Coronary artery (tissue), 2 donors: Measurements from ENCODE around the gene LPO.

Experiments
- DNase-seq: peaks from one replicate; pipeline ENCODE4 v3.0.0-alpha.2; 2017; ENCODE audit warnings: low spot score
- H3K27ac ChIP-seq, 2 donors: fragments of 200-600 bp; sonication (generic); one replicate each; pipeline ENCODE4 v1.5.1; 2016 to 2019
- H3K4me3 ChIP-seq: fragments of 200-600 bp; sonication (generic); 2 replicates; pipeline ENCODE4 v1.5.1; 2016; ENCODE audit warnings: mild to moderate bottlenecking, moderate library complexity
- CTCF ChIP-seq: fragments of 200-600 bp; sonication (generic); IDR thresholded peaks from one replicate; pipeline ENCODE4 v1.5.1; 2019; ENCODE audit warnings: antibody characterized with exemption

The LPO gene

GRCh38 chr17:58308985-58309917 lies 70.9 kb downstream of the LPO start:
- no peak overlapping the region for H3K27ac ChIP-seq
- no peak for TF ChIP-seq CTCF
- DNase-seq, result peak; percentile 46
- H3K4me3 ChIP-seq, result no peak overlapping the region

DNA sequence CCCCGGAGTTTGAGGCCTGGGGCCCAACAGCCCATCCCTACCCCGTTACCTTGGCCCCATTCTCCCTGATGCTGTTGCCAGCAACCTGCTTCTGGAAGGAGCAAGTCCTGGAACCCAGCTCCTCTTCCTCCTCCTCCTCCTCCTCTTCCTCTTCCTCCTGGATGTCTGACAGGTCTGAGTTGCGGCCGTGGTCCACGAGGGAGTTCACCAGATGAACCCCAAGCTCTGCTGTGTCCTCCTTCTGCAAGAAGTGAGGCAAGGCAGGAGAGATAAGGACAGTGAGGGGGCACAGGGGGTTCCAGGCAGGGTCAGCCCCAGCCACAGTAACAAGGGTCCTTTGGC lies 71.5 kb downstream of the LPO start:
- DNase-seq, result no peak
- TF ChIP-seq CTCF, result no peak

GRCh38 chr17:58310511-58311428 lies 72.4 kb downstream of the LPO start:
- no peak for TF ChIP-seq CTCF
- peak; percentile 64 for DNase-seq
- no peak overlapping the region for H3K27ac ChIP-seq
- no peak overlapping the region for H3K4me3 ChIP-seq

More for the DNA sequence above, 71.5 kb downstream of the LPO start:
- Histone ChIP-seq H3K27ac (no peak overlapping the region), H3K4me3 (no peak overlapping the region)

- Histone ChIP-seq H3K4me3 (no peak overlapping the region), H3K27ac (no peak overlapping the region)
- no peak for TF ChIP-seq CTCF
- DNase-seq, result peak; percentile 55
Observed at GRCh38 chr17:58311429-58311894, 73.1 kb downstream of the LPO start.

- peak; percentile 64 for DNase-seq
- TF ChIP-seq CTCF, result no peak
- Histone ChIP-seq H3K4me3 (no peak overlapping the region), H3K27ac (no peak overlapping the region)
Observed at GRCh38 chr17:58312021-58312630, 73.7 kb downstream of the LPO start.

DNA sequence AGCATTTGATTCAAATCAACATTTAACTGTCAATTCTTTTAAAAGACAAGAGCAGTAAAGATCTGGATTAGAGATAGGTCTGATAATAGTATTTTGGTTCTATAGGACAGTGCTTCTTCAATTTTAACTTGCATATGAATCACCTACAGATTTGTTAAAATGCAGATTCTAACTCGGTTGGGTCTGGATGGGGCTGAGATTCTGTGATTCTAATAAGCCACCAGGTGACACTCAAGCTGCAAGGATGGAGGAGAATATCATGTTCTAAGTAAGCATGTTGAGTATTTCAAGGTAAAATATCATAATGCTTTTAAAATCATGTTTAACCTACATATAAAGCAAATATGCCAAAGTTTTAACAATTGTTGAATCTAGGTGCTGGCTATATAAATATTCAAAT lies 74.4 kb downstream of the LPO start:
- no peak for DNase-seq
- Histone ChIP-seq H3K27ac (no peak overlapping the region), H3K4me3 (no peak overlapping the region)
- no peak for TF ChIP-seq CTCF
